H1 (cell line): ENCODE measurements around the gene SYNPO2L.

ENCODE experiments used
- BRCA1 ChIP-seq: IDR thresholded peaks from 2 replicates; pipeline ENCODE4 v1.6.1; 2012; ENCODE audit warnings: low read depth, low read length, improper control_type of control experiment
- CEBPB ChIP-seq: IDR thresholded peaks from 2 replicates; pipeline ENCODE4 v1.6.1; 2012; ENCODE audit warnings: low read depth, low read length
- CHD2 ChIP-seq: IDR thresholded peaks from 2 replicates; pipeline ENCODE4 v1.6.1; 2012; ENCODE audit warnings: low read length, improper control_type of control experiment
- CREB1 ChIP-seq: IDR thresholded peaks from 2 replicates; pipeline ENCODE4 v1.6.1; 2012; ENCODE audit warnings: inconsistent platforms
- CTCF ChIP-seq, 3 experiments: IDR thresholded peaks; 1 replicate in 2 of 3; 2 replicates in 1 of 3; pipeline versions ENCODE4 v1.5.1 to v1.6.1; 2011; ENCODE audit warnings: low read length in 3 of 3, mild to moderate bottlenecking in 3 of 3, inconsistent platforms in 2 of 3, low read depth in 1 of 3, moderate library complexity in 1 of 3; ENCODE audit not compliant: insufficient read depth in 1 of 3; ENCODE audit errors: control extremely low read depth in 1 of 3
- GABPA ChIP-seq: IDR thresholded peaks from 2 replicates; pipeline ENCODE4 v1.6.1; 2011; ENCODE audit warnings: mild to moderate bottlenecking, low read length, moderate library complexity, borderline replicate concordance; ENCODE audit not compliant: insufficient read depth
- JUN ChIP-seq: IDR thresholded peaks from 2 replicates; pipeline ENCODE4 v1.6.1; 2011; ENCODE audit warnings: low read depth, mild to moderate bottlenecking, improper control_type of control experiment, low read length
- JUND ChIP-seq: IDR thresholded peaks from 2 replicates; pipeline ENCODE4 v1.6.1; 2011; ENCODE audit warnings: mild to moderate bottlenecking, improper control_type of control experiment, low read length
- MAFK ChIP-seq: IDR thresholded peaks from 2 replicates; pipeline ENCODE4 v1.6.1; 2012; ENCODE audit warnings: low read depth, mild to moderate bottlenecking, improper control_type of control experiment, low read length
- PHF8 ChIP-seq: fragments of 200-600 bp; sonication (generic); conservative IDR thresholded peaks from 2 replicates; pipeline ENCODE4 v1.7.1; 2012; ENCODE audit warnings: low read depth, mild to moderate bottlenecking, inconsistent platforms, low read length, moderate library complexity
- POLR2A ChIP-seq, 2 experiments: IDR thresholded peaks; 1 replicate in 1 of 2; 2 replicates in 1 of 2; pipeline ENCODE4 v1.6.1; 2011; ENCODE audit warnings: low read depth in 2 of 2, low read length in 2 of 2, mild to moderate bottlenecking in 2 of 2; ENCODE audit errors: control extremely low read depth in 1 of 2
- RAD21 ChIP-seq, 2 experiments: IDR thresholded peaks in 1 of 2; conservative IDR thresholded peaks in 1 of 2; 2 replicates each; pipeline ENCODE4 v1.6.1; 2011; ENCODE audit warnings: low read depth in 2 of 2, low read length in 2 of 2, improper control_type of control experiment in 1 of 2, inconsistent platforms in 1 of 2, mild to moderate bottlenecking in 1 of 2, moderate library complexity in 1 of 2
- SRF ChIP-seq: IDR thresholded peaks from 2 replicates; pipeline ENCODE4 v1.6.1; 2011; ENCODE audit warnings: mild to moderate bottlenecking, low read depth, low read length, moderate library complexity
- TBP ChIP-seq: IDR thresholded peaks from 2 replicates; pipeline ENCODE4 v1.6.1; 2011; ENCODE audit warnings: low read depth, low read length, improper control_type of control experiment

GRCh38 chr10:73645251-73645650 lies 10.6 kb downstream of the SYNPO2L start:
- TF ChIP-seq GABPA: no peak
- TF ChIP-seq RAD21 (IDR thresholded peaks at IDR 0.05 in 1 of 2, conservative IDR thresholded peaks at IDR 0.05 in 1 of 2; ENCODE audit: low read depth in 2 of 2, low read length in 2 of 2): no peak
- TF ChIP-seq CEBPB: no peak
- no peak for TF ChIP-seq CREB1
- TF ChIP-seq POLR2A (IDR thresholded peaks at IDR 0.05; ENCODE audit: control extremely low read depth in 1 of 2, low read depth in 2 of 2, low read length in 2 of 2): no peak
- TF ChIP-seq SRF: no peak
- TF ChIP-seq CTCF (IDR thresholded peaks at IDR 0.05; ENCODE audit: control extremely low read depth in 1 of 3, insufficient read depth in 1 of 3, low read depth in 1 of 3, low read length in 3 of 3): no peak
- no peak for TF ChIP-seq PHF8
- TF ChIP-seq TBP: no peak
- no peak for TF ChIP-seq BRCA1
- TF ChIP-seq MAFK: no peak
- TF ChIP-seq CHD2: no peak
- no peak for TF ChIP-seq JUND
- TF ChIP-seq JUN: no peak
